DOHH2 (cell line): Measurements from ENCODE around the gene ARL2BP.

ENCODE experiments used
- H3F3A ChIP-seq: fragments of 200-600 bp; sonication (generic), shearing (Covaris generic); 2 replicates; pipeline ENCODE4 v1.6.0; 2016; ENCODE audit warnings: antibody characterized with exemption, mild to moderate bottlenecking; ENCODE audit not compliant: control insufficient read depth, insufficient read depth
- H3K27ac ChIP-seq: fragments of 200-600 bp; sonication (generic); 2 replicates; pipeline ENCODE4 v1.5.1; 2014; ENCODE audit warnings: low read depth, mild to moderate bottlenecking, low read length, moderate library complexity
- H3K27me3 ChIP-seq: fragments of 200-600 bp; sonication (generic); 2 replicates; pipeline ENCODE4 v1.6.1; 2014; ENCODE audit warnings: mild to moderate bottlenecking, low read length, mixed read lengths; ENCODE audit not compliant: control insufficient read depth
- H3K36me3 ChIP-seq: fragments of 200-600 bp; sonication (generic); 2 replicates; pipeline ENCODE4 v1.6.1; 2014; ENCODE audit warnings: mild to moderate bottlenecking, low read length, moderate library complexity, mixed read lengths; ENCODE audit not compliant: control insufficient read depth
- H3K4me1 ChIP-seq: fragments of 200-600 bp; sonication (generic); 2 replicates; pipeline ENCODE4 v1.6.1; 2014; ENCODE audit warnings: mild to moderate bottlenecking, low read length, mixed read lengths; ENCODE audit not compliant: control insufficient read depth
- H3K4me2 ChIP-seq: fragments of 200-600 bp; sonication (generic); 2 replicates; pipeline ENCODE4 v1.6.0; 2014; ENCODE audit warnings: mild to moderate bottlenecking, low read length, moderate library complexity
- H3K4me3 ChIP-seq: fragments of 200-600 bp; sonication (generic); 2 replicates; pipeline ENCODE4 v1.5.1; 2014; ENCODE audit warnings: mild to moderate bottlenecking, low read length, mixed read lengths
- H3K79me2 ChIP-seq: fragments of 200-600 bp; sonication (generic); 2 replicates; pipeline ENCODE4 v1.6.1; 2014; ENCODE audit warnings: mild to moderate bottlenecking, low read length, mixed read lengths; ENCODE audit not compliant: control insufficient read depth
- H3K9me2 ChIP-seq: fragments of 200-600 bp; sonication (generic); replicated peaks from 2 replicates; pipeline ENCODE4 v1.6.1; 2014; ENCODE audit warnings: mild to moderate bottlenecking, low read length, mixed read lengths; ENCODE audit not compliant: control insufficient read depth
- H3K9me3 ChIP-seq: fragments of 200-600 bp; sonication (generic); 2 replicates; pipeline ENCODE4 v1.6.1; 2014; ENCODE audit warnings: antibody characterized with exemption, low read length, mixed read lengths; ENCODE audit not compliant: control insufficient read depth, insufficient read depth
- H4K20me1 ChIP-seq: fragments of 200-600 bp; sonication (generic); 2 replicates; pipeline ENCODE4 v1.6.0; 2014; ENCODE audit warnings: low read depth, mild to moderate bottlenecking, antibody characterized with exemption, low read length, moderate library complexity; ENCODE audit not compliant: control insufficient read depth, insufficient read depth
- EZH2phosphoT487 ChIP-seq: fragments of 200-600 bp; sonication (generic); IDR thresholded peaks from 2 replicates; pipeline ENCODE4 v1.6.1; 2017; ENCODE audit warnings: borderline replicate concordance, mild to moderate bottlenecking, antibody characterized with exemption, low read length, moderate library complexity, mixed read lengths
- TF ChIP-seq, protein P1 (sequence below): fragments of 200-600 bp; sonication (generic); IDR thresholded peaks from one replicate; pipeline ENCODE4 v1.5.1; 2014; ENCODE audit warnings: antibody characterized with exemption, mild to moderate bottlenecking, low read depth, low read length; ENCODE audit not compliant: poor library complexity, severe bottlenecking

Gene ARL2BP

DNA sequence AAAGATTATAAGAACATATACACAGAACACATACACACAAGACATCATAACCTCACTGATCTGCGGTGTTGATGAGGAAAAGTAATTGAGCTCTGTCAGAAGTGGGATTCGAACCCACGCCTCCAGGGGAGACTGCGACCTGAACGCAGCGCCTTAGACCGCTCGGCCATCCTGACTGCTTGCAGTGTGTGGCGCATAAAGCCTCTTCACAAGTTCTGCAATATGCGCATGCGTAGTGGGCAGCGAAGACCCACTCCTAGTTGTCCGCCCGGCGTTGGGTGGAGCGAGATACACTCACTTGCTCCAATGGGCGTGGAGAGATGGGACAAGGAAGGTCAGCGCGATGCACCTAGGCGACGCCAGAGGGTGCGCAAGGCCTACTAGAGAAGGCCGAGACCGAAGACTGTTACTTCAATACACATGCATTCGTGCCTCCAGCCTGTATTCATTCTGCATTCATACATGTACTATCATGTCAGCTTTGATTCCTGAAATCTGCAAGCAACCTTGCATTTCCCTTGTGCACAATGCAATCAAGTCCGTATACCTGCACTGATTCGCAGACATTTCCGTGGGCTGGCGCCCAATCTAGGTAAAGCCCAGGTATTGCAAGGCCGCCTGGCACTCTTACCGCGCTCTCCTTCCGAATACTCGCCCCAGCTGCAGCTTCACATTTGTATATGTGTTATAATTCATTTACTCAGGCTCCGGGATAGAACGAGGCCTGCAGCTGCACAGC lies 55.5 kb downstream of the ARL2BP start:
- H3K4me3 ChIP-seq, result peak overlapping the region; percentile 83
- H3K79me2 ChIP-seq, result no peaks in the 10 kb centered on the region
- peaks cover 13% of the 10 kb centered on the region; the same call in 1 of the 2 replicates for H3F3A ChIP-seq
- peak overlapping the region; percentile 80 for H3K27ac ChIP-seq
- H3K9me2 ChIP-seq, result no peaks in the 10 kb centered on the region
- peaks cover 30% of the 10 kb centered on the region for H3K4me1 ChIP-seq
- H4K20me1 ChIP-seq, result no peaks in the 10 kb centered on the region
- peak overlapping the region; percentile 76 for H3K4me2 ChIP-seq
- no peaks in the 10 kb centered on the region for H3K9me3 ChIP-seq
- peaks cover 29% of the 10 kb centered on the region for H3K27me3 ChIP-seq
- TF ChIP-seq EZH2phosphoT487, result no peak
- TF ChIP-seq, protein P1, sequence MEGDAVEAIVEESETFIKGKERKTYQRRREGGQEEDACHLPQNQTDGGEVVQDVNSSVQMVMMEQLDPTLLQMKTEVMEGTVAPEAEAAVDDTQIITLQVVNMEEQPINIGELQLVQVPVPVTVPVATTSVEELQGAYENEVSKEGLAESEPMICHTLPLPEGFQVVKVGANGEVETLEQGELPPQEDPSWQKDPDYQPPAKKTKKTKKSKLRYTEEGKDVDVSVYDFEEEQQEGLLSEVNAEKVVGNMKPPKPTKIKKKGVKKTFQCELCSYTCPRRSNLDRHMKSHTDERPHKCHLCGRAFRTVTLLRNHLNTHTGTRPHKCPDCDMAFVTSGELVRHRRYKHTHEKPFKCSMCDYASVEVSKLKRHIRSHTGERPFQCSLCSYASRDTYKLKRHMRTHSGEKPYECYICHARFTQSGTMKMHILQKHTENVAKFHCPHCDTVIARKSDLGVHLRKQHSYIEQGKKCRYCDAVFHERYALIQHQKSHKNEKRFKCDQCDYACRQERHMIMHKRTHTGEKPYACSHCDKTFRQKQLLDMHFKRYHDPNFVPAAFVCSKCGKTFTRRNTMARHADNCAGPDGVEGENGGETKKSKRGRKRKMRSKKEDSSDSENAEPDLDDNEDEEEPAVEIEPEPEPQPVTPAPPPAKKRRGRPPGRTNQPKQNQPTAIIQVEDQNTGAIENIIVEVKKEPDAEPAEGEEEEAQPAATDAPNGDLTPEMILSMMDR, result peak; percentile 96
- H3K36me3 ChIP-seq, result no peaks in the 10 kb centered on the region

DNA sequence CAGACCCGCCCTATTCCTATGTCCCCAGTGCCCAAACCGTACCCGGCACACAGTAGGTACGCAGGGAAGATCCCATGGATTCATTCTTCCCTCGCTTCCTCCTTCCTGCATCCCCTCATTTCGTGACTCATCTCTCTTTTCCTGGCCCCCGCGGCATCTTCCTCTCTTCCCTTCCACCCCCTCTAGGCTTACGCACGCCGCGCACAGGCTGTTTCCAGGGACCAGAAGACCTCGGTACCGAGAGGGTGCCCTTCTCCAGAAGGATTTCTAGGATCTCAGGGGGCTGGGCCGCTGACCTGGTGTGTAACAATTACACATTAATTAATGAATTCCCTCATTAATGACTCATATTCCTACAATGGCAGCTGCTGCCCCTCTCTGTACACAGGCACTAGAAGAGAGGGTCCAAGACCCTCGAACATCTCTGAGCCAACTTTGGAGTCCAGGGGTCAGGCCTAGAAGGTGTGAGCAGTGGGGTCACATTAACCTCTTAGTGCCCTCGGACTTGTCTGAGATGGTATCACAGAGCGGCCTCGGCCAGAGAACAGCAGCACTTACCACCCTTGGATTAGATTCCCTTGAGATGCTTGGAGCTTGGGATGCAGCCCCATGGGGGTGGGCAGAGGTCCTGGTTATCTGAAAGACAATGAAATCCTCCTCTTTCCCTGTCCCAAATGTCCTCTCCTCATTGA lies 56.2 kb downstream of the ARL2BP start:
- H3K9me3 ChIP-seq, result no peaks in the 10 kb centered on the region
- H4K20me1 ChIP-seq, result no peaks in the 10 kb centered on the region
- no peak overlapping the region for H3K27ac ChIP-seq
- H3K4me1 ChIP-seq, result peaks cover 30% of the 10 kb centered on the region
- H3K4me2 ChIP-seq, result peak overlapping the region; percentile 76
- H3K4me3 ChIP-seq, result peak overlapping the region; percentile 83
- peaks cover 29% of the 10 kb centered on the region for H3K27me3 ChIP-seq
- peaks cover 13% of the 10 kb centered on the region; the same call in 1 of the 2 replicates for H3F3A ChIP-seq
- H3K79me2 ChIP-seq, result no peaks in the 10 kb centered on the region
- H3K9me2 ChIP-seq, result no peaks in the 10 kb centered on the region
- no peaks in the 10 kb centered on the region for H3K36me3 ChIP-seq
- TF ChIP-seq, protein P1, result no peak
- TF ChIP-seq EZH2phosphoT487, result no peak
